ENCODE measurements around the gene MGAT5B. TPM values are rescaled to one million over a fixed set of nuclear protein-coding genes. Genes with fewer than 3 reads are reported as not detected.

MGAT5B gene
- total and polyA plus RNA-seq, 2 of the 13 experiments (the other 11 are each of a cell fraction or from before 2014, with no cell fraction given): 0.07 to 0.13 TPM

DNA sequence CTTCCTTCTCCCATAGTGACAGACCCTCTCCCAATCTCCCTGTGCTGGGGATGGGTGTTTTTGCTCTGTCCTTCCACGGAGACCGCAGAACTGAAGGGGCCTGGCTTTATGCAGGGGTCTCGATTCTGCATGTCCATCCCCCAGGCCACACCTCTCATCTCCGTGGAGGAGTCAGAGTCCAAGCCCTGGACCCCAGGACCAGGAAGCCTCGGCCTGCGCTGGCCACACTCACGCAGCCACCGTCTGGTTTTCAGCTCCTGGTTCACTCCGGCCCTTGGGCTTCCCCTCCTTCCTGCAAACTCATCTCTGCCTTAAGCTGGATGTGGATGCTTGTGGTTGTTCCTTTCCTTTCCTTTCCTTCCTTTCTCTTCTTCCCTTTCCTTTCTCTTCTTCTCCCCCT lies 90.8 kb downstream of the MGAT5B start:
- DNase-seq (ENCODE audit: low spot score) (no peak), ATAC-seq (no peak), FAIRE-seq (no peak)
- ChIA-PET POLR2A (no interaction called here), CTCF (ENCODE audit: low intra/inter-chr PET ratio, low total read pairs) (no interaction called here)
- intact Hi-C loops (cut with micrococcal nuclease; ENCODE audit: unreplicated experiment) (no loop called here), in situ Hi-C loops (cut with HindIII; ENCODE audit: extremely low pct_ligation_motif_present, low pct_unique_long_range_greater_than_20kb) (no loop called here)
- H3K4me3 ChIP-seq (replicated peaks in 1 of 3; ENCODE audit: insufficient read depth in 1 of 3, low read depth in 2 of 3, low read length in 3 of 3): no peak overlapping the region
- H4K20me1 ChIP-seq (ENCODE audit: insufficient read depth, low read length): no peaks in the 10 kb centered on the region
- WGBS (ENCODE audit: low lambda C conversion rate): 26% methylated on average over 8 of the region's 9 CpGs
- no peak overlapping the region for H3K9ac ChIP-seq (ENCODE audit: insufficient read depth, low read depth, low read length)
- H3K9me3 ChIP-seq (ENCODE audit: low read length): no peaks in the 10 kb centered on the region
- no peaks in the 10 kb centered on the region for H3K79me2 ChIP-seq (ENCODE audit: insufficient read depth, low read length)
- BruUV-seq (replicated peaks): no TSS peak
- H3K4me2 ChIP-seq (ENCODE audit: low read depth, low read length): no peak overlapping the region
- no peak overlapping the region for H2AFZ ChIP-seq (ENCODE audit: low read length)
- no peaks in the 10 kb centered on the region; the same call in 1 of the 2 replicates for H3K4me1 ChIP-seq (ENCODE audit: insufficient read depth, low read length)
- no peak overlapping the region for H3K27ac ChIP-seq (ENCODE audit: extremely low read length, insufficient read depth, low read length)
- no peaks in the 10 kb centered on the region for H3K36me3 ChIP-seq (replicated peaks in 1 of 2; ENCODE audit: control insufficient read depth in 1 of 2, insufficient read depth in 2 of 2, low read length in 2 of 2)
- no peak for TF ChIP-seq TP53 (CRISPR knock-in tag; conservative IDR thresholded peaks at IDR 0.05)
- TF ChIP-seq, protein P1, sequence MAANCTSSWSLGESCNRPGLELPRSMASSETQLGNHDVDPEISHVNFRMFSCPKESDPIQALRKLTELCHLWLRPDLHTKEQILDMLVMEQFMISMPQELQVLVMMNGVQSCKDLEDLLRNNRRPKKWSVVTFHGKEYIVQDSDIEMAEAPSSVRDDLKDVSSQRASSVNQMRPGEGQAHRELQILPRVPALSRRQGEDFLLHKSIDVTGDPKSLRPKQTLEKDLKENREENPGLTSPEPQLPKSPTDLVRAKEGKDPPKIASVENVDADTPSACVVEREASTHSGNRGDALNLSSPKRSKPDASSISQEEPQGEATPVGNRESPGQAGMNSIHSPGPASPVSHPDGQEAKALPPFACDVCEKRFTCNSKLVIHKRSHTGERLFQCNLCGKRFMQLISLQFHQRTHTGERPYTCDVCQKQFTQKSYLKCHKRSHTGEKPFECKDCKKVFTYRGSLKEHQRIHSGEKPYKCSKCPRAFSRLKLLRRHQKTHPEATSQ (CRISPR knock-in tag; IDR thresholded peaks at IDR 0.05; ENCODE audit: borderline replicate concordance): no peak
- TF ChIP-seq XRCC5 (optimal IDR thresholded peaks at IDR 0.05; ENCODE audit: low read length): no peak
- H3K27me3 ChIP-seq (ENCODE audit: control insufficient read depth in 1 of 2, insufficient read depth in 2 of 2, low read length in 2 of 2): peaks cover 19 to 84% of the 10 kb centered on the region in 2 experiments

DNA sequence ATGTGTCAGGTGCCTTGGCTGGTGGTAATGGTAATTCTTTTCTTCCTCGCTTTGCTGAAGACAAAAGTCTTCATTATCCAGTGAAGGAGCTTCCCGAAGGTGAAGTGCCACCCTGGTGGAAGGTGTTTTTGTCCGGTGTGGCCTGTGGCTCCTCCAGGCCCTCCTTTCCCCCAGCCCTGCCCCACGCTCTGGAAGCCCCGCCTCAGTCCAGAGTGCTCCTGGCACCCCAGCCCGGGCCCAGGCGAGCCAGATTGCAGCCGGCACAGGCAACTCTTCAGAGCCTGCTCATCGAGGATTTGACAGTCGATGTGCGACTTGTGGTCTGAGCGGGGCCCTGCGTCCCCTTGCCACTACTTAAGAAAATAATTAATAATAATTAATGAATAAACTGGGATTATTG lies 93.7 kb downstream of the MGAT5B start:
- Histone ChIP-seq H3K36me3 (replicated peaks in 1 of 2; ENCODE audit: control insufficient read depth in 1 of 2, insufficient read depth in 2 of 2, low read length in 2 of 2) (no peaks in the 10 kb centered on the region), H3K9me3 (ENCODE audit: low read length) (no peaks in the 10 kb centered on the region), H3K4me1 (ENCODE audit: insufficient read depth, low read length) (no peaks in the 10 kb centered on the region; the same call in 1 of the 2 replicates), H2AFZ (ENCODE audit: low read length) (no peak overlapping the region), H3K79me2 (ENCODE audit: insufficient read depth, low read length) (no peaks in the 10 kb centered on the region), H3K9ac (ENCODE audit: insufficient read depth, low read depth, low read length) (no peak overlapping the region), H3K4me3 (replicated peaks in 1 of 3; ENCODE audit: insufficient read depth in 1 of 3, low read depth in 2 of 3, low read length in 3 of 3) (no peak overlapping the region), H3K4me2 (ENCODE audit: low read depth, low read length) (peak overlapping the region; percentile 5; the same call in 1 of the 2 replicates), H3K27me3 (ENCODE audit: control insufficient read depth in 1 of 2, insufficient read depth in 2 of 2, low read length in 2 of 2) (peaks cover 22 to 76% of the 10 kb centered on the region in 2 experiments), H3K27ac (ENCODE audit: extremely low read length, insufficient read depth, low read length) (no peak overlapping the region), H4K20me1 (ENCODE audit: insufficient read depth, low read length) (no peaks in the 10 kb centered on the region)
- in situ Hi-C loops (cut with HindIII; ENCODE audit: extremely low pct_ligation_motif_present, low pct_unique_long_range_greater_than_20kb) (no loop called here), intact Hi-C loops (cut with micrococcal nuclease; ENCODE audit: unreplicated experiment) (no loop called here)
- CTCF ChIA-PET (ENCODE audit: low intra/inter-chr PET ratio, low total read pairs): no interaction called here
- ATAC-seq (peak; percentile 62), DNase-seq (ENCODE audit: low spot score) (no peak), FAIRE-seq (no peak)
- POLR2A ChIA-PET: no interaction called here
- no TSS peak for BruUV-seq (replicated peaks)
- no peak for TF ChIP-seq AKNA (CRISPR knock-in tag; IDR thresholded peaks at IDR 0.05; ENCODE audit: borderline replicate concordance)
- no peak for TF ChIP-seq DRAP1 (CRISPR knock-in tag; IDR thresholded peaks at IDR 0.05)
- TF ChIP-seq JUNB (CRISPR knock-in tag; IDR thresholded peaks at IDR 0.05; ENCODE audit: borderline replicate concordance): no peak
- no peak for TF ChIP-seq MEIS1 (CRISPR knock-in tag; IDR thresholded peaks at IDR 0.05; ENCODE audit: borderline replicate concordance)
- no peak for TF ChIP-seq PPARG (CRISPR knock-in tag; conservative IDR thresholded peaks at IDR 0.05)
- no peak for TF ChIP-seq NFKB2 (CRISPR knock-in tag; IDR thresholded peaks at IDR 0.05; ENCODE audit: borderline replicate concordance)
- 6% methylated on average over 13 of the region's 13 CpGs for WGBS (ENCODE audit: low lambda C conversion rate)

All from HepG2 (cell line).